Activated T-cell treated with anti-CD3 and anti-CD28 coated beads for 24 hours (primary cell): ENCODE results near the gene NXNL1.

Source experiments
- DNase-seq: peaks from one replicate; pipeline ENCODE4 v3.0.0-alpha.2; 2020; ENCODE audit warnings: low read depth

The NXNL1 gene

DNA sequence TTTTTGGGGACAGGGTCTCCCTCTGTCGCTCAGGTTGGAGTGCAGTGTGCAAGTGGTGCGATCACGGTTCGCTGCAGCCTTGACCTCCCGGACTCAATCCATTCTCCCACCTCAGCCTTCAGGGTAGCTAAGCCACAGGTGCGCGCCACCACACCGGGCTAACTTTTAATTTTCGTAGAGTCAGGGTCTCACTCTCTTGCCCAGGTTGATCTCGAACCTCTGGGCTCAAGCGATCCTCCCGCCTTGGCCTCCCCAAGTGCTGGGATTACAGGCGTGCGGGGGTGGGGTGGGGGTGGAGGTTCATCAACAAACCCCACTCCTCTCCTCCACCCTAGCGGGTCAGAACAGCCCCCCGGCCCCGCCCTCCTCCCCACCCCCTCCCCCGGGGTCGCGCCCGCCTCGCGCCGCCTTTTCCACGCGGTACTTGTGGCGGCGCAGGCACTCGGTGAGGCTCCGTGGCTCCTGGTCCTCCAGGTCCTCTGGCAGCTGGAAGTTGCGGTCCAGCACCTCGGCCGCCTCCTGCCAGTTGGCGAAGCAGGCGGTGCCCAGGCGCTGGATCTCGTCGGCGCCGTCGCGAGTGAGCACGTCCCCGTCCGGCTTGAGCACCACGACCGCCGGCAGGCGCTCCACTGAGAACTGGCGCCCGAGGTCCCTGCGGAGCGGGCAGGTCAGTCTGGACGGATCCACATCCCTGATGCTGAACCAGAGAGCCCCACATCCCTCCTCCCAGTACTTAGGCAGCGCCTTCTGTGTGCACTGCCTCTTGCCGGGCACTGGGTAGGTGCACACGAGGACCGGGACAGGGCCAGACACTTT is 5.2 kb downstream of the NXNL1 start:
- no peak for DNase-seq

DNA sequence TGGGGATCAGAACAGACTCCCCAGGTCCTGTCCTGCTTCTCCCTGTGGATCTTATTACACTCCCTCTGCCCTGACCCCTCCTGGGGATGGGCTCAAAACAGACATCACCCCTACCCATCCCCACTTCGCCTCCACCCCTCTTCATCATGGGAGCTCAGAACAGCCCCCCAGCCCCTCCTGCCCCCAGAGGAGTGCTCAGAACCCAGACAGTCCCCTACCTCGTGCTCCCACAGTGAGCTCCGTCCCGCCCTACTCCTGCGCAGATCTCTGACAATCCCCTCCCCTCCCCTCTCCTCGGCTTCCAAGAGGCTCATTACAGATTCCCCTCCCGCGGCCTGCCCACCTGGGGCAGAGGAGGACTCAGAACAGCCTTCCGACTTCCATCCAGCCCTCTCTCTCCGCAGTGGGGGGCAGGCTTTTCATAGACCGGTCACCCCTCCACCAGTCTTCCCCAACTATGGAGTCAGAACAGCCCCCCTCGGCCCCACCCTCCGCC is 6.1 kb downstream of the NXNL1 start:
- no peak for DNase-seq

DNA sequence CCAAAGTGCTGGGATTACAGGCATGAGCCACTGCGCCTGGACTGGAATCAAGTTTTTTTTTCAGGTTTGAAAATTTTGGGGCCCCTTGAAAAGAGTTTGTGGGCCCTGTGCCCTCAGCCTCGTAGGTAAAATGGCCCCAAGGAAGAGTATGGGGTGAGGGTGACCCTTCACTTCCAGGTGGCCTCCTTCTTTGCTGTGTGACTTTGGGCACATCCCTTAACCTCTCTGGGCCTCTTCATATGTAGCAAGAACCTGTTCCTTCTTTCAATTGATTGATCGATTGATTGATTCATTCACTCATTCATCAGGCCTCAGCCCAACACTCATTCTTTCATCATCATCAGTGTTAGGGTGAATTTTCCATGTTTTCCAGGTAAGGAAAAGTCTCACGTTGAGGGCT is 8.9 kb downstream of the NXNL1 start:
- DNase-seq = no peak

GRCh38 chr19:17450264-17451075 is 10.3 kb downstream of the NXNL1 start:
- peak; percentile 47 for DNase-seq

DNA sequence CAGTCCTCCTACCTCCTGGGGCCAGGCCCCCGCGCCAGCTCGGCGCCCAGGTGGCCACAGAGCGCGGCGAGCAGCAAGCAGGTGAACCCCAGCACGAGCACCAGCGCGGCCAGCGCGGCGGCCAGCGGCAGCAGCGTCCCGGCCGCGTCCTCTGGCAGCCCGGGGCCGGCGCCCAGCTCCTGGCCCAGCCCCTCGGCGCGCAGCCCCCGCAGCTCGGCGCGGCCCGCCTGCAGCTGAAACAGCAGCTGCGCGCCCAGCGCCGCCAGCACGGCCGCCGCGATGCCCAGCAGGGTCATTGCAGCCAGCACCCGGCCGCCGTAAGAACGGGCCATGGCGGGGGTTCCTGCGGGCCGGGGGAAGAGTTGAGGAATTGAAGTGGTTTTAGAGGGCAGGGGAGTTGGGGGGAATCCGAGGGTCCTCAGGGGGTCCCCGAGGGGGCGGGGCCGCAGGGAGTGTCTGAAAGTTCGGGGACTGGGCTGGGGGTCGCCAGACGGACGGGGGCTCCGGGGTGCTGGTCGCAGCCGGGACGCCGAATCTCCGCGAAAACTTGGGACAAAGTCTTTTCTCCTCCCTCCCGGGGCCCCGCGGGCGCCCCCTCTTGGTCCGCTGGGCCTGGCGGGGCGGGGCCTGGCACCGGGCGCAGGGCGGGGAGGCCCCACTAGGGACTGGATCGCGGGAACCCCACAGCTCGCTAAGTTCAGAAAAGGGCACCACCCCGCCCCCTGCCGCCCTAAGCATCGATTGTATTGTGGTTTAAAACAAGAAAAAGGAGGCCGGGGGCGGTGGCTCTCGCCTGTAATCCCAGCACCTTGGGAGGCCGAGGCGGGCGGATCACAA is 12.4 kb downstream of the NXNL1 start, which contains the start of gene TMEM221:
Gene TMEM221 (minus strand): TSS at position 538 of the 837 bp plus-strand sequence. CDS start 206 bp downstream, at position 332.
- peak; percentile 33 for DNase-seq

DNA sequence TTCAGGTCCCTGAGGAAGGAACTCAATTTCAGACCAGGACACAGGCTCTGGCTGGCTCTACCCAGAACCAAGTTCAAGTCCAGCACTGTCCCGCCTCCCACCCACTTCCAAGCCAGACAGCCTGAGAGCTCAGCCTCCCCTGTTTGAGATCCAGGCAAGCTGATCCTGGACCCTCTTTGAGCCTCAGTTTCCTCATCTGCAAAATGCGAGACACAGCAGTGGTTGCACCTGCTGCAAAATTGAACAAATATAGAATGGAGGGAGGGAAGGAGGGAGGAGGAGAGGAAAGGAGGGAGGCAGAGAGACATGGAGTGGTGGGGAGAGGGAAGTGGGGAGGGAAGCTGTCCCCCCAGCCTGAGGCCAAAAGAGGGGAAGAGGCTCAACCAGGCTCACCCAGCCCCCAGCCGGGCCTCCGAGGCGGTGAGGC is 13.0 kb downstream of the NXNL1 start:
- no peak for DNase-seq

DNA sequence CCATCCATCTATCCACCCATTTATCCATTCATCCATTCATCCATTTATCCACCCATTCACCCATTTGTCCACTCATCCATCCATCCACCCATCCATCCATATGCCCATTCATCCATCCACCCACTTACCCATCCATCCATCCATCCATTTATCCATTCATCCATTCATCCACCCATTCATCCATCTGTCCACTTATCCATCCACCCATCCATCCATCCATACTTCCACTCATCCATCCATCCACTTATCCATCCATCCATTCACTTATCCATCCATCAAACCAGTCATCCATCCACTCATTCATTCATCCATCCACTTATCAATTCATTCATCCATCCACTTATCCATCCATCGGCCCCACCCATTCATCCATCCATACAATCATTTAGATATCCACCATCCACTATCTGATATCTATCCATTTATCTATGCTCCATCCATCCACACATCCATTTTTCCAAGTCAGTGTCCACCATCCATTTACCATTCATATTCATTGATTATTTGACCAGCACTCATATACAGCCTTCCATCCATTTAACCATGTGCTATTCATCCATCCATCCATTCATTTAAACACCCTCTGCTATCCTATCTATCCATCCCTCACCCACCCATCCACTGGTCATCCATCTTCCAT is 15.1 kb downstream of the NXNL1 start:
- DNase-seq = no peak

DNA sequence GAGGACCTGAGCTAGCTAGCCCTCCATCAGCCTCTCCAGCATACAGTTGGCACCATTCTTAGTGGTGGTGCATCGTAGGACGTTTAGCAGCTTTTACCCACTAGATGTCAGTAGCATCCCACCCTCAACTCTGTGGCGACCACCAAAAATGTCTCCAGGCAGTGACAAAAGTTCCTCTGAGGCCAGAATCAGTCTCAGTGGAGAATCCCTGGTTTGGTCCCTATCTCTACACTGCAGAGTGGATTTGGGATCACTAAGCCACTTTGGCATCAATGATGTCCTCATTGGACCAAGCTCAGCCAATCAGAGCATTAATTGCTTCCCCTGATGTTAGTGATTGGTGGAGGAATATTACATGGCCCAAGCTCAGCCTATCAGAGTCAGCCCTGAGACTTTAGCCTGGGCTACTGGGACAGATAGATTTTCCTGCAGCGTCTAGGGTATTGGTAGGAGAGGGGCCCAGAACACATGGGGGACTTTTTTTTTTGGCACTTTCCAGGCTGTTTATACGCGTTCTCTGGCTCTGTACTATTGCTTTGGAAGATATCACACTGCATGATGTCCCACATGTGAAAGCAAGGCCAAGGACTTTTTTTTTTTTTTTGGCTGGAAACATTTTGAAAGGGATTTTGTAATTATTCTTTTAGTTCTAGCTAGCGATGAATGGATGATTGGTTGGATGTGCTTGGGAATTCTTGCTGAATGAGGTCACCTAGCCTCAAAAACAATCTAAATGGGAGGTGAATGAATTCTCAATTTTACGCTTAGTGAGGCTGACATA is 19.3 kb downstream of the NXNL1 start:
- no peak for DNase-seq

- DNase-seq = no peak
These were observed 23.9 kb downstream of the NXNL1 start for GRCh38 chr19:17436874-17437267.

DNA sequence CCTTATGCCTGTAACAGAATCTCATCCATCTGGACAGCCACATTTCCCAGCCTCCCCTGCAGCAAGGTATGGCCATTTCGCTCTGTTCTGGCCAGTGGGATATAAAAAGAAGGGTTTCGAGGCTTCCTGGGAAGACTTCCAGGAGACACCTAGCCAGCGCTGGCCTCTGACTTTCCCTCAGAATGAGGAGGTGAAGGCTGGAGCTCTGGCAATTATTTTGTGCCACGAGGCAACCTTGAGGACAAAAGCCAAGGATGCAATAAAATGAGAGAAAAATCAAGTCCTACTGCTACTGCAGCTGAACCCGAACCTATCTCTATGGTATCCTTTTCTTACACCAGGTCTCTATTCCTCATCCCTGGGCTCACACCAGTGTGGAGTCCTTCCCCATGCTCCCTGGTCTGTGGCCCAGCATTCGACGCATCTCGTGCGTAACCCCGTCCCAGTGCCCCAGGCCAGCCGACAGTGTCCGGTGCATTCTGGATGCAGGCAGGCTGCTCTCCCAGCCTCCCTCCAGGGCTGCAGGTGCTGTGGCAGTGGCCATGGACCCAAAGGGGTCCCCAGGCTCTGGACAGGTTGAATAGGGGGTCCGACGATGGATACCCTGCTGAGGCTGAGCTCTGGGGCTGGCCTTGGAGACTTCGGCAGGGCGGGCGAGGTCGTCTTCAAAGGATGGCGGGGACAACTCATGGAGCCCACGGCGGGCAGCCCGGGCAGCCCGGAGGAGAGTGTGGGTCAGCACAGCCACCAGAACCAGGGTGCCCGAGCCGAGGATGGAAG is 24.4 kb downstream of the NXNL1 start:
- no peak for DNase-seq

GRCh38 chr19:17435218-17435617 is 25.5 kb downstream of the NXNL1 start:
- no peak for DNase-seq

DNA sequence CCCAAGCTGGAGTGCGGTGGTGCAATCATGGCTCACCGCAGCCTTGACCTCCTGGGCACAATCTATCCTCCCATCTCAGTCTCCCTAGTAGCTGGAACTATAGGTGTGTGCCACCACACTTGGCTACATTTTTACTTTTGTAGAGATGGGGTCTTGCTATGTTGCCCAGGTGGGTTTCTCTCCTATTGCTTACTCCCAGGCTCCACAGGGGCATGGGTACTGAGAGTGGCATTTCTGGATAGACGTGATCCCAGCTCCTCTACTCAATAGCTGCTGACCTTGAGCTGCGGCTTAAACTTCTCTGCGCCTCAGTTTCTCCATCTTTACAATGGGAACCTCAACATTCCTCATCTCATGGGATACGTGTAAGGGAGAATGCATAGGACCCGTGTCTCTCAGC is 29.3 kb downstream of the NXNL1 start:
- DNase-seq = no peak

- DNase-seq = no peak
These were observed 31.0 kb downstream of the NXNL1 start for GRCh38 chr19:17429641-17430113.

DNA sequence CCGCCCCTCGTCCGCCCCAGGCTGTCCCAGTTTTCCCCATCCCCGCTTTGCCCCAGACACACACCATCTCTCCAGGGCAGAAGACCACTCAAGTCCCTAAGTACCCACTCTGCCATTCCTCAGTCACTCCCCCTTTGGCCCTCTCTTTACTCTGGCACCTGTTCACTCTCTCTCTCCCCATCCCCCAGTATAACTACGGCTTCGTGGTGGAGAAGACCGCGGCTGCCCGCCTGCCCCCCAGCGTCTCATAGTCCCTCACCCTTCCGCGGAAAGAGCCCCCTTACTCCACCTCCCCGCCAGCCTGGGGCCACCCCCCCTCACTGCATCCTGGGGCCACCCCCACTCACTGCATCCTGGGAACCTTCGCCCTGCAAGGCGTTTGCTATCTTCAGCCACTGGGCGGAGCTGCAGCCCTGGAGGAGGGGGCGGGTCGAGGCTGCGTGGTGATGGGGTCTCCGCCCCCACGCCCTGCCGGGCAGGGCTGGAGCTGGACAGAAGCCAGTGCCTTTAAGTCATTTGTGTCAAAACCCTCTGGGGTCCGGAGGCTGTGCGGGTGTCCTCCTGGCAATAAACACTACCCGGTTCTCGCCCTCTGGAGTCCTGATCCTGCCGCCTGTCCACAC is 35.9 kb downstream of the NXNL1 start:
- DNase-seq = no peak

DNA sequence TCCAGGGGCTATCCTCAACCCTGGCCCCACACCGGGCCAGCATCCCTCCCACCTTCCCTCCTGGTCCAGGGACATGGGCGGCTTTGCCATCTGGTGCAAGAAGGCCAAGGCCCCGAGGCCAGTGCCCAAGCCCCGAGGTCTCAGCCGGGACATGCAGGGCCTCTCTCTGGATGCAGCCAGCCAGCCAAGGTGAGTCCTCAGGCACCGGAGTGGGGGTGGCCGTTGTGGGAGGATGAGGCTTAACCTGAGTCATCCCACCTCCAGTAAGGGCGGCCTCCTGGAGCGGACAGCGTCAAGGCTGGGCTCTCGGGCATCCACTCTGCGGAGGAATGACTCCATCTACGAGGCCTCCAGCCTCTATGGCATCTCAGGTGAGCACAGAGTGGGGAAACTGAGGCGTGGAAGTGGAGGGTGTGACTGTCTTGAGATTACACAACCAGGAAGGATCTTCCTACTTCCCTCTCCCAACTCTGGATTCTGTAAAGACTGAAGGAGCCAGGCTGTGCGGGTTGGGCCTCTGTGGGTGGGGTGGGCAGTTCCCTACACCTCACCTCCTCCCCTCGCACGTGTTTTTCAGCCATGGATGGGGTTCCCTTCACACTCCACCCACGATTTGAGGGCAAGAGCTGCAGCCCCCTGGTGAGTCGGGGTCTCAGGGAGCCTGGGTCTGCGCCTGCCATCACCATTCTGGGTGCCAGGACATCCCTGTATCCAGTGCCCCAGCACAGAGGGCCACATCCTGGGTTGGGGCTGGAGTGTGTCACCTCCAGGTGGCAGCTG is 37.1 kb downstream of the NXNL1 start:
- DNase-seq = no peak

GRCh38 chr19:17421942-17422341 is 38.8 kb downstream of the NXNL1 start:
- DNase-seq = no peak

DNA sequence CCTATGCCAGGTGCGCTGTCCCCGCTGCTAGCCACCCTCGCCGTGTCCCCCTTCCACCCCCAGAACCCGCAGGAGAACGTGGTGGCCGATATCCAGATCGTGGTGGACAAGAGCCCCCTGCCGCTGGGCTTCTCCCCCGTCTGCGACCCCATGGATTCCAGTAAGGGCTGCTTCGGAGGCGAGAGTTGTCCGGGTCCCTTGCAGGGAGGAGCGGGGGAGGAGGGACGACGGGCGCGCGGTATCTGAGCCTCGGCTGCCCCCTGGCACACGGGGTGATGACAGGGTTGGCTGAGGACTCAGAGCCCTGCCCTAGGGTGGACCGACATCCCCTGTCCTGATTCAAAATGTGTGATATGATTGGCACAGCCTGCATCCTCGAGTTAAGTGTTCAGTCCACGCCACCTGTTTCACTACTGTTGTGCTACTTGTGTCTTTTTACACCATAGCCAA is 40.2 kb downstream of the NXNL1 start:
- DNase-seq = no peak
